Limb (tissue), 2 donors: Measurements from ENCODE around the gene RASD1.
A peak's percentile ranks its signal among the peaks of the same experiment; 100 is the strongest.

Source experiments
- DNase-seq, 2 donors: peaks; one replicate each; pipeline ENCODE4 v3.0.0-alpha.2; 2016; ENCODE audit errors: extremely low spot score in 2 of 2

RASD1 gene

DNA sequence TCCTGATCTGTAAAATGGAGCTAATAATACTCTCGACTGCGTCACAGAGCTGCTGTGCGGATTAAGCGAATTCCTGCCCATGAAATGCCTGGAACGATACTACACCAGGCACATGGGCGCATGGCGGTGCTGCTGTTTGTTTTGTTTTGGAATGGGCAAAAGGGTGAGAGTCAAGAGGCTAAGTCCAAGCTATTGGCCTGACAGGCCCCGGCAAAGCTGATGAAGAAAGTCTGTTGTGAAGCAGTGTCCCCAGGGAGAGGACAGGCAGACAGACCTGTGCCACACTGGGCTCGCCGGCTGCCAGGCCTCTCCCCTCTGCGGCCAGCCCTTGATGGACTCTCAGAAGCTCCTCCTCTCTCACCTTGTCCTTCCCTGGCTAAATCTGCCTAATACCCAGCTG is 31.3 kb upstream of the RASD1 start:
- no peak for DNase-seq

DNA sequence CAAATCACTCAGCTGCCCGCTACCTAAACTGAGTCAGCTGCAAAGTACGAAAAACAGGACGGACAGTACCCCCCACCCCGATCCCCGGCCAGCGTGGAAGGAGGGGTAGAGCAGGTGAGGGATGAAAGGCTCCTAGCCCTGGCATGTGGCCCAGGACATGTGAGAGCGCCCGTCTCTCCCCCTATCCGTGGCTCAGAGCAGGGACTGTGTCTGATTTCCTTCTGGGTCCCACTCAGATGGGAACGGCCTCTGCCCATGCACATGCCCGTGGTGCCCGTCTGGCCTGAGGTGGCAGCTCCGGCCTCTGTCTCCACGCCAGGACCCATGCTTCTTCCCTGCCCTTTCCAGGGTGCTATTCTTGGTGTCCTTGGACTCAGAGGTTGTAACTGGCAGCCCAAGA is 30.2 kb upstream of the RASD1 start:
- DNase-seq: no peak

DNA sequence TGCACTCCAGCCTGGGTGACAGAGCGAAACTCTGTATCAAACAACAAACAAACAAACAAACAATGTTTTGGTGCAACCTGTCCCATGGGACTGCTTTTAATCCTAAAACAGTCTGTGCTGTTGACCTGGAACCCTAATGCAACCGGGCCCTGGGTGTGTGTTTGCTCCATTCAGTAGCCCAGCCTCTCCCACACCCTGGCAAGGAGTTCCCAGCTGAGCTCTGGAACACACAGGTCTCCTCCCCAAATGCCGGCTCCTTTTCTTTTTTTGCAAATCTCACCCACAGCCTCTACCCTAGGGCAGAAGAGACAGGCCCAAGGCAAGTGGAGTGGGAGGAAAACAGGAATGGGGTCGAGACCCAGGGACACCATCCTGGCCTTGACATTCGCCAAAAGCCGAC is 29.8 kb upstream of the RASD1 start:
- no peak for DNase-seq

GRCh38 chr17:17525311-17525710 is 29.1 kb upstream of the RASD1 start:
- DNase-seq: no peak

DNA sequence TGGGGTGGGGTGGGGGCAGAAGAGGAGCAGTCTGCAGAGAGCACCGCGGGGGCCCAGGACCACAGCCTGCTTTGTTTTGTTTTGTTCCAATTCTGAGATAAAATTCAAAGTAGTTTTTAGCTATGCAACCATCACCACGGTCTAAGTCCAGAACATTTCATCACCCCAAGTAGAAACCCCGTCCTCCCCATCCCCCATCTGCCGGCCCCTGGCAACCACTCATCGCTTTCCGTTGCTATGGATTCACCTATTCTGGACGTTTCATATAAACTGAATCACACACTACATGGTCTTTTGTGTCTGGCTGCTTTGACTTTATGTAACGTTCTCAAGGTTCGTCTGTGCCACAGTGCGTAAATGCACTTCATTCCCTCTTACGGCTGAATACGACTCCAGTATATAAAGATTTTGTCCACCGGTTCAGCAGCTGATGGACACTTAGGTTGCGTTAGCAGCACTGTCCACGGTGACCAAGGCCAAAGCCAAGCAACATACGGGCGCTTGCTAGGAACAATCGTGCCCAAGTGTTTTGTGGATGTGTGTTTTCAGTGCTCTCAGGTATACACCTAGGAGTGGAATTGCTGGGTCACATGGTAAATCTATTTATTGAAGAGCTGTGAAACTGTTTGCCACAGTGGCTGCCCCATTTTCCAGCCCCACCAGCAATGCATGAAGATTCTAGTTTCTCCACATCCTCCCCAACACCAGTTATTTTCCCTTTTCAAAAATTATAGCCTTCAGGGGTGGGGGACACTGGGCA is 27.7 kb upstream of the RASD1 start:
- DNase-seq: no peak

DNA sequence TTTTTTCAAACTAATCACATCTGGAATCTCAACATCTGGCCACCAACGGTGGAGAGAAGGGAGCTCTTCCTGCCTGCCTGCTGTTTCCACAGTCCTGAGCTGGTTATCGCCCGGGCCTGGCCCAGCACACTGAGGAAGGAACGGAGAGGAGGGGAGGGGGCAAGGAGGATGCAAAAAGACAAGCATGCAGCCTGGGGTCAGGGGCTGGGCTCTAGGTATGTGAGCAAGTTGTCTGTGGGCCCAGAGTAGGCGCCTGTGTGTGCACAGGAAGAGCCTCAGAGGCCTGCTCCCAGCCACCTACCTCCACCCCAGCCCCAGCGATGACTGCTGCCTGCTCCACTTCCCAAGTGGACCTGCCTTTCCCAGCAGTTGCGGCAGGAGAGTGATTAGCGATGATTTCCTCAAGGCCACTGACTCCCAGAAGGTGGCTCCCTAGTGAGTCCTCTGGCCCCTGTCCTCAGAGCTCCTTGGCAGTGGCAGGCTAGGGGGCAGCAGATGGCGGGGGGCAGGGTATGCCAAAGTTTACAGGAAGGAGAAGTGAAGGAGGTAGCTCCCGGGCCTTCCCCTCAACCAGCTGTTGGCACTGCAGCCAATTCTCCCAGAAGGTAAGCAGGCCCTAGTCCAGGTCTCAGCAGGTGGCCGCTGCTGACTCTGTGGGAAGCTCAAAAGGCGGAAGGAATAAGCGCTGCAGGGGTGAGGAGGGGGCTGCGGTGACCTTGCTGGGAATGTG is 27.0 kb upstream of the RASD1 start:
- DNase-seq: no peak

DNA sequence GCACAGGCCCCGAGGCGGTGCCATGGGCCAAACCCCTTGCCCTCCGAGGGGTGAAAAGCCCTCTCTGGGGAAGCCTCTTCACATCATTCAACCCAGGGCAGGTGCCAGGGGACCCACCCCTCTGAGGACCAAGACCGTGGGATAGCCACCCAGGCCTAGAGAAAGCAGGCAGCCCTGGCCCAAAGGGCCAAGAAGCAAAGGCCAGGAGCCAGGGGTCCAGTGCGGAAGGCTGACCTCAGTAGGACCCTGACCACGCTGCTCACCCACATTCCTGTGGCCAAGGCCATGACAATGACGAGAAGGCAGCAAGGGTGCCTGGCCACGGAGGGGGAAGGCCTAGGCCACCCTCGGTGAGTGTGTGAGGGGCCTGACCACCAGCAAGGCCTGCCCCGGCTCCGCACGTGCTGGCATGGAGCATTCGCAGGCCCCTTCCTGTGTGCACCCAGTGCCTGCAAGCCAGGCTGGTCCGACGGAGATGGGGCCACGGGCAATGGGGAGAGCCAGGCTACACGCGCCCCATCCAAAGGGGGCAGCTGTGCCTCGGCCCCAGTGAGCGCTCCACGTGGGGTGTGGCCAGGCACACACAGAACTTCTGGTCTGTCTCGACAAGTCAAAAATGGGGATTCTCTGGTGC is 24.5 kb upstream of the RASD1 start:
- DNase-seq: no peak

GRCh38 chr17:17519886-17520285 is 23.7 kb upstream of the RASD1 start:
- no peak for DNase-seq

DNA sequence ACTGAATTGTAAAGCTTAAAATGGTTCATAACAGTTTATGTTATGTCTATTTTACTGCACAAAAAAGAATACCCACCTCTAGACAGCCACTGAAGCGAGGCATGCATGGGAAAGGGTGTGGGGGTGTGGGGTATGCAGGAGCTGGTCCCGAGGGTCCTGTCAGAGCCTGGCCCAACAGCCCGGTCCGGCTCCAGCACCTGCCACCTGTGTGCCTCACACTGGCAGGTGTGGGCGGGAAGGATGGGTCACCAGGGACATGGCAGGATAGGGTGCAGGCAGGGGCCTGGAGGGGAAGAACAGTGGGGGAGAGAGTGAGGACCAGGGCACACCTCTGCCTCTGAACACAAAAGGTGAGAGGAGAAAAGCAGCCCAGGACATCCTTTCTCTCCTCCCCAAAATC is 22.8 kb upstream of the RASD1 start:
- no peak for DNase-seq

- DNase-seq: no peak
Observed at GRCh38 chr17:17518014-17518413, 21.8 kb upstream of the RASD1 start.

DNA sequence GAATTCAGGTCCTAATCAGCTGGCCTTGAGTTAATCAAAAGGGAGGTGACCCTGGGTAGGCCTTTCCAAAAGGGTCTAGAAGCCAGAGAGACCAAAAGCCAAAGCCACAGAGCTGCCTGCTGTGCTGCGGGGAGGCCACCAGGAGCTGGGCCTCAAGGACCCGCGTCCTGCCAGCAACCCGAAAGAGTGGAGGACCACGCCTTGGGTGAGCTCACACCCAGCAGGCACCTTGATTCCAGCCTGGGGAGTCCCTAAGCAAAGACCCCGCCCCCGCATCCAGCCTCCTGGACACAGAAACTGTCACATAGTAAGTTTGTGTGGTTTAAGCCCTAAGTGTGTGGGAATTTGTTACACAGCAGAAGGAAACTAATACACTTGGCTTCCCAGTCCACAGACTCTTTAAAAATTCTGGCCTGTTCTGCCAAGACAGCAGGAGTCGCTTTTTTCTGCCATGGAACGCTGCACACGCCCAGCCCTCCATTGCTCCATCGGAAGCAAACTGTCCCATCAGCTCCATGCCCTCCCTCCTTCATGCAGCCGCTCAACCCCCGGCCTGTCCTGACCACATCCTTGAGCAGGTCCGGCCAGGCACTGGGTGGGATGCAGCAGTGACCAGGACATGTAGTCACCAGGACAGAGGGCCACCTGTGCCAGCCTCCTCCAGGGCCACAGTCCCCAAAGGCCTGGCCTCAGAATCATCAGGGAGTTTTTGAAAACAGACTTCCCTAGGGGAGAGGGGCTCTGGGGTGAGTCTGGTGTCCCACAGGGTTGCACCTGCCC is 20.9 kb upstream of the RASD1 start:
- DNase-seq: no peak

DNA sequence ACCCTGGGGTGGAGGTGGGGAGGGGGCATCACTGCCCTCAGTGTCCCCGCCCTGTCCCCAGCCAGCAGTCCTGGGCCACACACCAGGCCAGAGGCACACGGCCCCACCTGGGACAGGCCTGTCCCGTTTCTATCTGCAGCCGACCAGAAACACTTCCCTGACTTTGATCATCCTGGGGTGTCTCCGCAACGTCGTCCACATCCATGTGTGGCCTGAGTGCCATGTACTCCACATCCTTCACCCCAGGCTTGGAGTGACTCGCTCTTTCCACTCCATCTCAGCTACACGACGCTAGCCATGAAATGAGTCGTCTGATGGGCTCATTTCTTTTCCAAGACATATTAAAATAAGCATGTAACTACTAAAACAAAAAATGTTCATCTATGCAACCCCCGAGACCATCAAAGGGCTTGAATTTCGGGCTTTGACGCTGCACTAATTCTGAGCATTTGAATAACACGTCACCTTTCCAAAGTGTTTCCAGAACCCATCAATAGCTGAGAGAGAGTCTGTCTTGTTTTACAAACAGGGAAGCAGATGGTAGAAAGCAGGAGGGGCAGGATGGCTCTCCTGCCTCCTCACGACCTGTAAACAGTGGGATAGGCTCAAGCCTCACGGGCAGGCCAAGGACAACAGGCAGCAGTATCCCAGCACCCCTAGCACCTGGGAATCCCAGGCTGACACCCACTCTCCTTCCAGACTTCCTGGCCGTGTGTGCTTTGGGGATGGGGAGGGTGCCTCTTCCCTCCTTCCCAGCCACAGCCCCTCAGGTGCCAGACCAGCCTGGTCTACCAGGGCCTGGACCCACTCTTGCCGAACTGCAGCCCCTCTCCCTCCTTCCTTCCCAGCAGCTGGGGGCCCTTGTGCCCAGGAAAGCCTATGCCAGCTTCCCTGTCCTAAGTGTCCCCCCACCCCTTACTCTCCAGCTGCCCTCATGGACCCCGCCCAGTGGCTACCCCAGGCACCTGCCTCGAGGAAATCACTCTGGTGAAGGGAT is 20.0 kb upstream of the RASD1 start:
- DNase-seq: peak in 1 of 2 donors; percentile 27

- DNase-seq: peak in 1 of 2 donors; percentile 16
Observed at GRCh38 chr17:17514993-17515933, 19.1 kb upstream of the RASD1 start.

GRCh38 chr17:17514361-17514992 is 18.3 kb upstream of the RASD1 start:
- DNase-seq: peak in 1 of 2 donors; percentile 20

GRCh38 chr17:17513626-17514025 is 17.4 kb upstream of the RASD1 start:
- DNase-seq: no peak

DNA sequence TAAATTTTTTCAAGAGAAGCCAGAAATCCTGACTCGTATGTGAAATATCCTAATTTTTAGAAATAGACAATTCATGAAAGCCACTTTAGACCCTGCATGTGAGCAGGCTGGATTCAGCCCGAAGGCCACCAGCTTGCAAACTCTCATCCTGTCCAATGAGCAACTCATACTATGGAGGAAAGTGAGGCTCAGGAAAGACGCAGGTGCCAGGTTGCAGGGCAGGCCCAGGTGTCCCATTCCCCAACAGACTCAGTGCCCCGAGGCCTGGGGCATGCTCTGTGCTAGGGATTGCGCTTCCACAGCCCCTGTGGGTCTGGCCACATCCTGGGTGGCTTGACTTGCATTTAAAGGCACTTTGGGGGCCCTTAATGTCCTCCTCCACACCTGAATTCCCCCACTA is 16.7 kb upstream of the RASD1 start:
- DNase-seq: no peak

DNA sequence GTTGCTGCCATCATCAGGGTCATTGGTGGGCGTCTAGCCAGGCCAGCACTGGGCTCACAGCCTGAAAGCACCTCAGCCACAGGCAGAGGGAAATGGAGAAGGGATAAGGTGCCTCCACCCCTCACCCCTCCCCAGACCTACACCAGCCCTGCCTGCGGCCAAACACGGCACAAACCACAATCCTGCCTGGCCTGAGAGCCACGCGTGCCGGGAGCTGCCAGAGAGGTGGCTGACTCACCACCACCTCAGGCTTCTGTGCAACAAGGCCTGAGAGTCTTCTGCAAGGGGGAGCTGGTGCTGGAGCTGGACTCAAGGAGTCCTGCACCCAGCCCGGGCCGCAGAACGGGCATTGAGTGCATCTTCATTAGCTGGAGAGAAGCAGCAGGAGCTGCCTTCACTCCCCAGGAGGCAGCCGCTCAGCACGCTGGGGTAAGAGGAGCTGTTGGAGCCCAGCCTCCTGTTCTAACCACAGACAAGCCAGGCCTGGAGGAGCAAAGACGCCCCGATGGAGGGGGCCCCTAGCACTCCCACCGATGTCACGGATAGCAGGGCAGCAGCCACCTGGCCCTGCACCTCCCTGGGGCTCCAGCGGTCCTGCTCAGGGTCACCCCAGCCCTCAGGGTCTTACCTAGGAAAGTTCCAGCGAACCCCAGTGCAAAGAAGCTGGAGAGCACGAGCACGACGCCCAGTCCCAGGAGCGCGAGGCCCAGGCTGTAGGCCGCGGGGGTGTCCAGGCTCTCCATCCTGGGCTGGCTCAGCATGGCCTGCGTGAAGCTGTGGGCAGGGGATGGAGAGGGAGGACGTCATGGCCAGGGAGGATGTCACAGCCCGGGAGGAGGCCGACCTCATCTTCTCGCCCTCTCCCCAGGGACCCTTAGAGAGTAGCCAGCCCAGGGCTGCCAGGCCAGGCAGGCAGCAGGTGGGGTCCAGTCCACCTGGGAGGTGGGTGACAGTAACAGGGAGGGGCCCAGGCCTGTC is 16.0 kb upstream of the RASD1 start:
- DNase-seq: peak in 1 of 2 donors; percentile 53

DNA sequence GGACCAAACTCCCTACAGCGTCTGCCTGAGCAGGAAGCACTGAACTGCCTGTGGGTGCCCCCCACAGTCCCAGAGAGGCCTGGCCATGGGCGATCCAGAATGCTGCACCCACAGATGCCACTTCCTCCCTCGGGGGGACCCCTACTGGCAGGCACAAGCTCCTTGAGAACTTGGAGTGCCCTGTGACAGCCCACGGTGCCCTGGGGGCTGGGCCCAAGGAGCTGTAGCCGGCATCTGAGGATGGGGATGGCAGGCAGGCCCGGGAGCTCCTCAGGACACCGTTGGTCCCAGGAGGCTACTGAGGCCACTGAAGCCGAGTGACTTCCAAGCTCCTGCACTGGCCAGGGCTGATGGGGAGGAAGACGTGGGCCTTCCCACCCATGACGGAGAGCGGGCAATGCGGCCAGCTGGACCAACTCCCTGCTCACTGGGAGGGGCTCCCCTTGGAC is 15.1 kb upstream of the RASD1 start:
- no peak for DNase-seq
